Thyroid gland (tissue), 4 donors: Measurements from ENCODE around the gene DELE1. TPM values are rescaled to one million over a fixed set of nuclear protein-coding genes. Genes with fewer than 3 reads are reported as not detected.

Experiments
- DNase-seq, 2 donors: peaks; one replicate each; pipeline ENCODE4 v3.0.0-alpha.2; 2019
- H3K27ac ChIP-seq, 3 donors: fragments of 200-600 bp; sonication (generic); 1 replicate in 2 of 3; 2 replicates in 1 of 3; pipeline ENCODE4 v1.5.1; 2016 to 2019; ENCODE audit warnings: mild to moderate bottlenecking in 1 of 3, moderate library complexity in 1 of 3
- H3K27me3 ChIP-seq: fragments of 200-600 bp; sonication (generic); one replicate; pipeline ENCODE4 v1.5.1; 2019
- H3K36me3 ChIP-seq, 2 donors: fragments of 200-600 bp; sonication (generic); one replicate each; pipeline ENCODE4 v1.5.1; 2016 to 2019
- H3K4me1 ChIP-seq, 2 donors: fragments of 200-600 bp; sonication (generic); one replicate each; pipeline ENCODE4 v1.5.1; 2017 to 2019
- H3K4me3 ChIP-seq, 3 donors: fragments of 200-600 bp; sonication (generic); replicated peaks in 1 of 3; 1 replicate in 2 of 3; 2 replicates in 1 of 3; pipeline ENCODE4 v1.5.1; 2016; ENCODE audit warnings: mild to moderate bottlenecking in 1 of 3
- H3K9me3 ChIP-seq: fragments of 200-600 bp; sonication (generic); one replicate; pipeline ENCODE4 v1.5.1; 2017
- CTCF ChIP-seq, 6 experiments: fragments of 200-600 bp in 3 of 6; fragments of 450-650 bp in 3 of 6; sonication (generic) in 3 of 6; IDR thresholded peaks; one replicate each; pipeline ENCODE4 v1.5.1; 2016 to 2019; ENCODE audit warnings: antibody characterized with exemption in 6 of 6, mild to moderate bottlenecking in 2 of 6, inconsistent platforms in 1 of 6, moderate library complexity in 1 of 6
- POLR2A ChIP-seq, 2 donors: fragments of 450-650 bp; IDR thresholded peaks; one replicate each; pipeline ENCODE4 v1.6.1; 2017; ENCODE audit warnings: antibody characterized with exemption in 2 of 2, mild to moderate bottlenecking in 2 of 2, moderate library complexity in 1 of 2
- WGBS, 2 donors: methylation state at CpG; one replicate each; pipeline ENCODE4 v1.1.5; 2017; 5-methylcytosine and 5-hydroxymethylcytosine counted together
- intact Hi-C: fragments of 100-400 bp; cut with DNase I; formaldehyde crosslinking; loops from one replicate; pipeline ENCODE4 v1.15.1; 2023
- total RNA-seq, 4 donors: library from RNA; depleted of rRNA; stranded (reverse); fragments of >200 nt; gene quantifications; one replicate each; pipeline ENCODE4 v1.2.3, GENCODE V29; 2016

Gene DELE1
- total RNA-seq, 4 donors from 2014 or later = 68.5 to 130 (median 85.1) TPM

- peak; percentile 32 to 36 for DNase-seq
- peaks cover 0 to 4% of the 10 kb centered on the region in 2 donors for H3K4me1 ChIP-seq
- no peak overlapping the region for H3K27ac ChIP-seq
- H3K36me3 ChIP-seq = no peaks in the 10 kb centered on the region
- no peaks in the 10 kb centered on the region for H3K9me3 ChIP-seq
- WGBS, 2 donors = 67 to 76% methylated on average over 4 of the region's 4 CpGs
- intact Hi-C loops = no loop called here
- no peaks in the 10 kb centered on the region for H3K27me3 ChIP-seq
- no peak overlapping the region for H3K4me3 ChIP-seq
- TF ChIP-seq CTCF (IDR thresholded peaks at IDR 0.05) (no peak), POLR2A (IDR thresholded peaks at IDR 0.05) (no peak)
Measured at GRCh38 chr5:141903261-141903660, 20.4 kb upstream of the DELE1 start.

GRCh38 chr5:141904551-141904950 is 19.1 kb upstream of the DELE1 start:
- Histone ChIP-seq H3K4me1 (peaks cover 0 to 4% of the 10 kb centered on the region in 2 donors), H3K36me3 (no peaks in the 10 kb centered on the region), H3K9me3 (no peaks in the 10 kb centered on the region), H3K27me3 (no peaks in the 10 kb centered on the region), H3K4me3 (no peak overlapping the region), H3K27ac (peak overlapping the region in 1 of 3 donors; percentile 34)
- WGBS, 2 donors = 42 to 57% methylated on average over 5 of the region's 5 CpGs
- TF ChIP-seq POLR2A (IDR thresholded peaks at IDR 0.05) = no peak
- no peak for TF ChIP-seq CTCF (IDR thresholded peaks at IDR 0.05)
- peak; percentile 77 to 81 for DNase-seq
- intact Hi-C loops = no loop called here

- WGBS, 2 donors = 5 to 43% methylated on average over 1 of the region's 1 CpG
- intact Hi-C loops = no loop called here
- DNase-seq = no peak
Measured at GRCh38 chr5:141906517-141906916, 17.2 kb upstream of the DELE1 start.

DNA sequence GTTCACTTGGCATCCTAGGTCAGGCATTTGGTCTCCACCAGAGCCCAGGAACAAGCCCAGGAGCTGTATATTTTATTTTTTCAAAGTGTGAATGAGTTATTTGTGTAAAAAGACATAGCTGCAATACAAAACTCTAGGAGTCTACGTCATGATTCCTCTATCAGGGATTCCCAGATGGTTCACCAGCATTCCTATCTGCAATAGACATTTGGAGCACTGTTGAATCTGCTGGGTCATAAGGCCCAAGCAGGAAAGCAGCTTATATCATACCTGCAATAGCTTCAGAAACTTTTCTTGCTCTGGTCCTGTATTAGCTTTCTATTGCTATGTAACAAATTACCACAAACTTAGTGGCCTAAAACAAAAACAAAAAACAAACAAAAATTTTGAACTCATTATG is 16.7 kb upstream of the DELE1 start:
- 0 to 5% methylated on average over 1 of the region's 1 CpG for WGBS, 2 donors

More at GRCh38 chr5:141906517-141906916, 17.2 kb upstream of the DELE1 start:
- Histone ChIP-seq H3K27ac (no peak overlapping the region), H3K36me3 (no peaks in the 10 kb centered on the region), H3K4me3 (no peak overlapping the region), H3K4me1 (peaks cover 0 to 4% of the 10 kb centered on the region in 2 donors), H3K9me3 (no peaks in the 10 kb centered on the region), H3K27me3 (no peaks in the 10 kb centered on the region)
- TF ChIP-seq CTCF (IDR thresholded peaks at IDR 0.05) = no peak

GRCh38 chr5:141908796-141909195 is 14.9 kb upstream of the DELE1 start:
- Histone ChIP-seq H3K4me1 (peaks cover under 1 to 4% of the 10 kb centered on the region in 2 donors), H3K4me3 (no peak overlapping the region), H3K36me3 (no peaks in the 10 kb centered on the region), H3K27ac (no peak overlapping the region), H3K27me3 (no peaks in the 10 kb centered on the region), H3K9me3 (no peaks in the 10 kb centered on the region)
- 90 to 92% methylated on average over 2 of the region's 2 CpGs for WGBS, 2 donors
- intact Hi-C loops = no loop called here
- no peak for DNase-seq
- TF ChIP-seq POLR2A (IDR thresholded peaks at IDR 0.05) (no peak), CTCF (IDR thresholded peaks at IDR 0.05) (no peak)

More for the DNA sequence above, 16.7 kb upstream of the DELE1 start:
- Histone ChIP-seq H3K4me3 (no peak overlapping the region), H3K27ac (no peak overlapping the region), H3K9me3 (no peaks in the 10 kb centered on the region), H3K4me1 (peaks cover 0 to 4% of the 10 kb centered on the region in 2 donors), H3K27me3 (no peaks in the 10 kb centered on the region), H3K36me3 (no peaks in the 10 kb centered on the region)
- no peak for DNase-seq
- intact Hi-C loops = no loop called here
- TF ChIP-seq POLR2A (IDR thresholded peaks at IDR 0.05) = no peak
- no peak for TF ChIP-seq CTCF (IDR thresholded peaks at IDR 0.05)
